Measurements from ENCODE around the gene KDM1B. TPM values are rescaled to one million over a fixed set of nuclear protein-coding genes. Genes with fewer than 3 reads are reported as not detected.

The KDM1B gene, protein sequence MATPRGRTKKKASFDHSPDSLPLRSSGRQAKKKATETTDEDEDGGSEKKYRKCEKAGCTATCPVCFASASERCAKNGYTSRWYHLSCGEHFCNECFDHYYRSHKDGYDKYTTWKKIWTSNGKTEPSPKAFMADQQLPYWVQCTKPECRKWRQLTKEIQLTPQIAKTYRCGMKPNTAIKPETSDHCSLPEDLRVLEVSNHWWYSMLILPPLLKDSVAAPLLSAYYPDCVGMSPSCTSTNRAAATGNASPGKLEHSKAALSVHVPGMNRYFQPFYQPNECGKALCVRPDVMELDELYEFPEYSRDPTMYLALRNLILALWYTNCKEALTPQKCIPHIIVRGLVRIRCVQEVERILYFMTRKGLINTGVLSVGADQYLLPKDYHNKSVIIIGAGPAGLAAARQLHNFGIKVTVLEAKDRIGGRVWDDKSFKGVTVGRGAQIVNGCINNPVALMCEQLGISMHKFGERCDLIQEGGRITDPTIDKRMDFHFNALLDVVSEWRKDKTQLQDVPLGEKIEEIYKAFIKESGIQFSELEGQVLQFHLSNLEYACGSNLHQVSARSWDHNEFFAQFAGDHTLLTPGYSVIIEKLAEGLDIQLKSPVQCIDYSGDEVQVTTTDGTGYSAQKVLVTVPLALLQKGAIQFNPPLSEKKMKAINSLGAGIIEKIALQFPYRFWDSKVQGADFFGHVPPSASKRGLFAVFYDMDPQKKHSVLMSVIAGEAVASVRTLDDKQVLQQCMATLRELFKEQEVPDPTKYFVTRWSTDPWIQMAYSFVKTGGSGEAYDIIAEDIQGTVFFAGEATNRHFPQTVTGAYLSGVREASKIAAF
- 10 to 100 TPM in 1 of 2 experiments, 1 to 10 TPM in 1; 8.9 to 10.5 TPM for total RNA-seq

DNA sequence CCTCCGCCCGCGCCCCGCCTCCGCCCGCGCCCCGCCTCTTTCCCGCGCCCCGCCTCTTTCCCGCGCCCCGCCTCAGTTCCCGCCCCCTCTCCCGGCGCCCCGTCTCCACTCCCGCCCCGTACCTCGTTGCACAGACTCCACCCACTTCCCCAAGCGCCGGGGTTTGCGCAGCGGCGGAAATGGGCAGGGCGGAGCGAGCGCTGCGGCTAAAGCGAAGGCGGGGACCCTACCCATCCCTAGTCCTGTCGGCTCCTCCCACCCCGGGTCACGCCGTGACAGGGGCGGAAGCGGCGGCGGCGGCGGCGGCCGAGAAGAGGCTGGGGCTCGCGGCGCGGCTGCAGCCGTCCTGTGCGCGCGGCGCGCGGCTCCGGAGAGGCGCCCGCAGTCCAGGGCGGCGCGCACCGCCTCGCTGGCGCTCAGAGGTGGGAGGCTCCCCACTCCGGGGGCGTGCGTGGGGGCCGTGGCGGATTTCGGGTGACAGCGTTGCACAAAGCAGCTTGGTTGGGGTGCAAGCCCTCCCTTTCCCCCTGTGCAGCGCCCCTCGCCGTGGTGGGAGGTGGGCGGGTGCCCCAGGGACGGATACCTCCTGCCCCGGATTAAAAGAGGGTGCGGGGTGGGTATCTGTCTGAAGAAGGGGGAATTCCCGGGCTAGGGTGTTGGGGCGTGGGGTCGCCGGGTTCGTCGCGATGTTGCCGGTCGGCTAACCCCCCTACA lies at the start of gene KDM1B:
Gene KDM1B, plus strand, starts transcription at position 273 of the 714 bp plus-strand sequence. CDS start 4,474 bp downstream, outside the sequence.
- ChIA-PET CTCF (interaction anchor here (1.0 to 1.3 kb wide), 2 partner anchors 522 to 1741 kb away, joined by 3 read pairs; no protein-coding TSS in a partner anchor), POLR2A (interaction anchor here (0.6 kb wide), 1 partner anchor 346 kb away, joined by 4 read pairs; no protein-coding TSS in a partner anchor)
- Mint-ChIP-seq H3K9me3 (no peaks in the 10 kb centered on the region), H3K4me3 (peak within 1 kb of the TSS; percentile 98), H3K36me3 (ENCODE audit: low read depth) (peaks cover 8% of the 10 kb centered on the region), H3K27ac (peak within 1 kb of the TSS; percentile 96), H3K4me1 (peaks cover 27% of the 10 kb centered on the region), H3K27me3 (no peaks in the 10 kb centered on the region)
- DNase-seq, result peak; percentile 98

DNA sequence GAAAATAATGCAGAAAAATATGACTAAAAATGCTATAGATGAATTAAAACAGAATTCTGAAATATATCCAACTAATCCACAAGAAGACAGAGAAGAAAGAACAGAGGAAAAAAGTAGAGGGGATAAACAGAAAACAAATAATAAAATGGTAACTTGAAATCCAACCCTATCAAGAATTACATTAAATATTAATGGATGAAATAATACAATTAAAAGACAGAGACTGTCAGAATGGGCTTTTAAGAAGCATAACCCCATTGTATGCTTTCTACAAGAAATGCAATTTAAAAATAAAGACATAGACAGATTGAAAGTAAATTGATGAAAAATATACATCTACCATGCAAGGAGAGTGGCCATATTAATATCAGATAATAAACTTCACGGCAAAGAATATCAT lies 48.2 kb upstream of the KDM1B start:
- no peaks in the 10 kb centered on the region for H3K4me1 Mint-ChIP-seq
- DNase-seq, result no peak
- H3K4me3 Mint-ChIP-seq, result no peak overlapping the region
- ChIA-PET POLR2A (no interaction called here), CTCF (interaction anchor here (0.6 kb wide), 1 partner anchor 165 kb away, joined by 3 read pairs; no protein-coding TSS in a partner anchor)
- H3K36me3 Mint-ChIP-seq (ENCODE audit: low read depth), result no peaks in the 10 kb centered on the region
- H3K27me3 Mint-ChIP-seq, result peaks cover 45% of the 10 kb centered on the region
- peaks cover 5% of the 10 kb centered on the region for H3K9me3 Mint-ChIP-seq
- no peak overlapping the region for H3K27ac Mint-ChIP-seq

DNA sequence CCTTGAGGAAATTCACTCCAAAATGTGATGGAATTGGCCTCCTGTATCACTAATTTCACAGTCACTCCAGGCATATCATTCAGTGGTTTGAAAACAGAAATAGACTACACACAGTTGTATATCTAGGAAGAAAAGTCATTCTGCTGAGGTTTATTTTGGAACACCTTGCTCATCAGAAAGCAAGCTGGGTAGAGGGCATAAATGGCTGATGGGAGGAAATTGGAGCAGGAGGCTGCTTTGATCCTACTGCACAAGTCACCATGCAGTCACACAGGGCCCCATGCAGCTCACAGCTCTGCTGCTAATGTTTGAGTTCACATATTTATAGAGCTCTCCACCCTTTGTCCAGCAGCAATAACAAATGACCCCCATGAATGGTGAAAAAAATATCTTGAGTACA lies 45.1 kb upstream of the KDM1B start:
- Mint-ChIP-seq H3K4me3 (no peak overlapping the region), H3K27ac (no peak overlapping the region), H3K4me1 (peaks cover 5% of the 10 kb centered on the region), H3K9me3 (peaks cover 5% of the 10 kb centered on the region), H3K27me3 (peaks cover 49% of the 10 kb centered on the region), H3K36me3 (ENCODE audit: low read depth) (no peaks in the 10 kb centered on the region)
- POLR2A ChIA-PET, result no interaction called here
- CTCF ChIA-PET, result interaction anchor here (0.7 kb wide), 1 partner anchor 235 kb away, joined by 4 read pairs; no protein-coding TSS in a partner anchor
- no peak for DNase-seq

DNA sequence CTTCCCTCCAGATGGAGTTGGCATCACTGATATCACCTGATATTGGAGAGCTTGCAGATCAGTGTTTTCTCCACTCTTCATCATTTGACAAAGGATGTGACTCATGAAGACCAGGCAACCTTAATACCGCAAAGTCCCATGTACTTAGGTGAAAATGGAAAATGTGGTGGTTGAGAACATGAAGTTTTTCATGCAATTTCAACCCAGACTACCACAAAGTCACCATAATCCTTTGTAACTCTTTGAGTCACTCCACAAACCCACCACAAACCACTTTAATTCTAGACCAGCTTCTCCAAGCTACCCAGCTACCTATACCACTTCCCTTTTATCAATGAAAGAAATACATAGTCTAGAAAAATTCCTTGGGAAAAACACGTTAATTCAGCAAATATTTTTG lies 39.9 kb upstream of the KDM1B start:
- Mint-ChIP-seq H3K36me3 (ENCODE audit: low read depth) (no peaks in the 10 kb centered on the region), H3K4me3 (no peak overlapping the region), H3K9me3 (no peaks in the 10 kb centered on the region), H3K27me3 (peaks cover 64% of the 10 kb centered on the region), H3K4me1 (peaks cover 13% of the 10 kb centered on the region), H3K27ac (no peak overlapping the region)
- DNase-seq, result peak; percentile 31
- CTCF ChIA-PET, result interaction anchor here (1.4 kb wide), 1 partner anchor 12 kb away, joined by 6 read pairs; no protein-coding TSS in a partner anchor
- POLR2A ChIA-PET, result no interaction called here

DNA sequence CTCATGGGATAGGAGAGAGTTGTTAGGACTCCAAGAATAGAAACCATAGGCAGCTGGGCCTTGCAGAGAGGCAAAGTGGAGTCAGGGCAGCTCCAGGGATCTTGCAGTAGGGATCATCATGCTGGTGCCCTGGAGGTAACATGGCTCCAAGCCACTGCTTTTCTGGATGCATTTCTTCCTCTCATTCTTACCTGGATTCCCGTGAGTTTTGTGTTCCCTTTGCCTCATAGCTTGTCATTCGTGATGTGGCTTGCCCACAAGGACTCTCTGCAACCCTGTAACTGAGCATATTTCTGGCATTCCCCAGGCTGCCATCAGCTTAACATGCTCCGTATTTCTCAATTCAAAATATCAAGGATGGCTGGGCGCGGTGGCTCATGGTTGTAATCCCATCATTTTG lies 38.1 kb upstream of the KDM1B start:
- POLR2A ChIA-PET, result no interaction called here
- no peak overlapping the region for H3K27ac Mint-ChIP-seq
- H3K9me3 Mint-ChIP-seq, result no peaks in the 10 kb centered on the region
- DNase-seq, result no peak
- no peaks in the 10 kb centered on the region for H3K36me3 Mint-ChIP-seq (ENCODE audit: low read depth)
- H3K4me1 Mint-ChIP-seq, result peaks cover 15% of the 10 kb centered on the region
- peaks cover 63% of the 10 kb centered on the region for H3K27me3 Mint-ChIP-seq
- CTCF ChIA-PET, result interaction anchor here (1.1 kb wide), 1 partner anchor 132 kb away, joined by 3 read pairs; no protein-coding TSS in a partner anchor
- H3K4me3 Mint-ChIP-seq, result no peak overlapping the region

DNA sequence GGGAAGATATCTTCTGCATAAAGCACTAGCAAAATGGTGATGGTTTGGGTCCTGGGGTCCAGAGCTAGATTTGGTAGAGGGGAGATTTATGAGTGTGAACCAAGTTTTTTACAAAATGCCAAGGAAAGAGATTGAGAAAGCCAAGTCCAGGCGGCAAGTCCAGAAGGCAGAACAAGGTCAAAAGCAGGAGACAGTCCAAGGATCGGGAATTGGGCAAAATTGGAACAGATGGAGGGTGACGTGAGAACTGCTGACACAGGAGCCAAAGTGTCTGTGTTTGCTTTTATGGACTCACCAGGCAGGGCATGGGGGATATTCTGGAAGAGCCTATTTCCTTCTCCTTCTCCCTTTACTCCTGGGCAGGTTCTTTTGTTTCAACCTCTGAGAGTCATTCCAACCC lies 36.9 kb upstream of the KDM1B start:
- H3K4me3 Mint-ChIP-seq, result no peak overlapping the region
- ChIA-PET CTCF (interaction anchor here (0.6 kb wide), 1 partner anchor 19 kb away, joined by 4 read pairs; no protein-coding TSS in a partner anchor), POLR2A (no interaction called here)
- no peaks in the 10 kb centered on the region for H3K36me3 Mint-ChIP-seq (ENCODE audit: low read depth)
- DNase-seq, result no peak
- H3K27ac Mint-ChIP-seq, result no peak overlapping the region
- peaks cover 22% of the 10 kb centered on the region for H3K4me1 Mint-ChIP-seq
- peaks cover 59% of the 10 kb centered on the region for H3K27me3 Mint-ChIP-seq
- no peaks in the 10 kb centered on the region for H3K9me3 Mint-ChIP-seq

DNA sequence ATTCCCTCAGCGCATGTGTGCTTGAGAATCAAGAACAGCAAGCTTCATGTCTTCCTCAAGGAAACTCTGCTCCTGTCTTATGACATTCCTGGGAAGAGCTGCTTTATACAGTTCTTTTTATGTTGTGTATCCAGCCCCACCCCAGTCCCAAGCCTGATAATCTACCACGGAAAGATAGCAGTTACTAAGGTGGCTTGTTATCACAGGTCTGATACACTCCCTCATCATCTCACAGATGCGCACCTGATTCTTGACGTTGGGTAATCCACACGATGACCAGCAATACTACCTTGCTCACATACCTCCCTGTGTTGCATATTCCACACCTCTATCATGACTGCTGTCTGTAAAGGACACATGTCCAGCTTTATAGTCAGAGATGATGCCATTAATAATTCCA lies 36.0 kb upstream of the KDM1B start:
- CTCF ChIA-PET, result no interaction called here
- Mint-ChIP-seq H3K9me3 (no peaks in the 10 kb centered on the region), H3K4me3 (no peak overlapping the region), H3K27me3 (peaks cover 56% of the 10 kb centered on the region), H3K36me3 (ENCODE audit: low read depth) (no peaks in the 10 kb centered on the region), H3K4me1 (peaks cover 22% of the 10 kb centered on the region), H3K27ac (no peak overlapping the region)
- POLR2A ChIA-PET, result no interaction called here
- DNase-seq, result no peak

DNA sequence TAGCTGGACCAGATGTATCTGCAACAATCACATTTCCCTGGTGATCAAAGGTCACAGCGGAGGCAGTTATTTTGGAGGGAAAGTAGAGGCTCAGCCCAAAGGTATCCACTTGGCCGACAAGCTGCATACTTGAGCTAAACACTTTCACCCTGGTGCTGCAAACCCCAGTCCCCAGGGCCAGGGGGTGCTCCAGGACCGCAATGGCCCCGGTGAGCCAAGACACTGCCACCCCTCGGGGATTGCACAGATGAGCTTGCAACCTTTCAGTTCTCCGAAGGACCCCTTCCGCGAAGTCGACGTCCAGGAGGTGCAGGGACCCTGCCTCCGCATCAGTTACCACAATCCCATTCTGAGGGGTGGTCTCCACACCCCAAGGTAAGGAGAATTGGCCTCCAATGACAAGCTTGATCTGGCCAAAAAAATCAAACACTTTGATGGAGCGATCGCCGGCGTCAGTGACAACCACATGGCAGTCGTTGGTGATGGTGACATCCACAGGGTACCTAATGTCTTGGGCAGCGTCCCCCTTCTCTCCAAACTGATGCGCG lies 33.6 kb upstream of the KDM1B start:
- peaks cover 12% of the 10 kb centered on the region for H3K4me1 Mint-ChIP-seq
- no peak overlapping the region for H3K27ac Mint-ChIP-seq

DNA sequence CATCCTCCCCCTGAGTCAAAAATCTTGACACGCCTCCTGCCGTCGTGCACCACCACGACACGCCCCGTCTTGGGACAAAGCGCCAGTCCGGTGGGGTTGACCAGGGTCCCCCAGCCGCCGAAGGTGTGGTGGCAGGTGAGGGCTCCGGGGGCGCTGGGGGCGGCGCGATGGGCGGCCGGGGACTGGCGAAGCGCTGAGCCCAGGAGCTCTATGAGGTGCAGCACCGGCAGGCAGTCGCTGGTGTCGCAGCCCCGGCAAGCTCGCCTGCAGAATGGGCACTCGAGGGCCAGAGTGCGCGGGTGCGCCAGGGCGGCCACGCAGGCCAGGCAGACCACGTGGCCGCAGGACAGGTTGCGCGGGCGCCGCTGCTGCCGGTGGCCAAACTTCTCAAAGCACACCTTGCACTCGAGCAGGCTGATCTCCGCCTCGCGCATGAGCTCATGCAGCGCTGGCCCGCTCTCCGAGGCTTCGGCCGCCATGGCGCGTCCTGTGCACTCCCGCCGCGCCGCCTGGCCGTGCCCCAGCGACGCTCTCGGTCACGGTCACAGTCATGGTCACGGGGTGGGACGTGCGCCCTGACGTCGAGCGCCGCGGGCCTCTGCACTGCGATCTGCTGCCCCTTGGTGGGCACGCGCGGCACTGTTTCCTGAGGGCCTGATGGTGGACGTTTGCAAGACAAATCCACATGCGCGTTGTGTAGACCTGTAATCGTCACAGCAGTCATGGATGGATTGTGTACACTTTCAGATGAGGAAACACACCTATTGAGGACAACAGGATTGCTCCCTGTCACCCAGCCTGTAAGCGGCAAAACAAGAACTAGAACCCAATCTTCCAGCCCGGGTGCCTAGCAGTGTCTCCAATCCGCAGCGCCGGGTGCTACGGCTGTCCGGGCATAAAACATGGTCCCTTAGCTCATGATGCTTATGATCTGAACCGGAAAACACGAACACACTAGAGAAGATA lies 32.8 kb upstream of the KDM1B start, which contains the start of gene NHLRC1:
Gene NHLRC1, minus strand, starts transcription at position 550 of the 966 bp plus-strand sequence. Its CDS starts 71 bp downstream, at position 479.
- DNase-seq, result peak; percentile 69
- ChIA-PET POLR2A (interaction anchor here (0.5 kb wide), 1 partner anchor 66 kb away, joined by 3 read pairs; no protein-coding TSS in a partner anchor), CTCF (interaction anchor here (1.7 to 2.0 kb wide), 2 partner anchors 23 to 135 kb away, joined by 3 to 6 read pairs; partner anchors contain the start of gene KIF13A)

More for the DNA sequence above, 33.6 kb upstream of the KDM1B start:
- Mint-ChIP-seq H3K9me3 (no peaks in the 10 kb centered on the region), H3K36me3 (ENCODE audit: low read depth) (no peaks in the 10 kb centered on the region), H3K4me3 (peak overlapping the region; percentile 21), H3K27me3 (peaks cover 58% of the 10 kb centered on the region)
- ChIA-PET POLR2A (no interaction called here), CTCF (interaction anchor here (2.0 kb wide), 1 partner anchor 24 kb away, joined by 6 read pairs; no protein-coding TSS in a partner anchor)
- DNase-seq, result no peak

DNA sequence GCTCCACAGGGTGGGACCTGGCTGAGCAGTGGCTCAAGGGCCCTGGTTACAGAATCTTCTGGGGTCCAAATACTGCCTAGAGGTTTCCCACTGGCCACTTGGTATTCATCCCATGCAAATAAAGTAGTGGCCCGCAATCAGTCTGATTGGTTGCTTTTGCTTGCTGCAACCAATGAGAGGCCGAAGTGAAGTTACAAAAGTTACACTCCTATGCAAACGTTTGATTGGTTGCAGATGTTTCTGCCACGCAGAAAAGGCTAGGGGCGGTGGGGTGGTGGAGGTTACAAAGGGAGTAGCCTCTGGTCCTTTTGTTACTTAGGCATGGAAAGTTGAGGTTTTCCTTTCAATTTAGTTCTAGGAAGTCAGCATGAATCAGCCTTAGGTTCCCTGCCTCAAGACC lies 29.1 kb upstream of the KDM1B start:
- no peak overlapping the region for H3K4me3 Mint-ChIP-seq
- H3K4me1 Mint-ChIP-seq, result peaks cover 12% of the 10 kb centered on the region
- ChIA-PET CTCF (no interaction called here), POLR2A (no interaction called here)
- DNase-seq, result no peak
- no peak overlapping the region for H3K27ac Mint-ChIP-seq
- no peaks in the 10 kb centered on the region for H3K36me3 Mint-ChIP-seq (ENCODE audit: low read depth)
- peaks cover 25% of the 10 kb centered on the region for H3K27me3 Mint-ChIP-seq
- H3K9me3 Mint-ChIP-seq, result no peaks in the 10 kb centered on the region

More for the DNA sequence above, 32.8 kb upstream of the KDM1B start, which contains the start of gene NHLRC1:
- H3K4me1 Mint-ChIP-seq, result peaks cover 12% of the 10 kb centered on the region
- no peaks in the 10 kb centered on the region for H3K9me3 Mint-ChIP-seq
- H3K36me3 Mint-ChIP-seq (ENCODE audit: low read depth), result no peaks in the 10 kb centered on the region
- H3K4me3 Mint-ChIP-seq, result peak within 1 kb of the TSS; percentile 57
- peaks cover 54% of the 10 kb centered on the region for H3K27me3 Mint-ChIP-seq
- H3K27ac Mint-ChIP-seq, result no peak within 1 kb of the TSS

DNA sequence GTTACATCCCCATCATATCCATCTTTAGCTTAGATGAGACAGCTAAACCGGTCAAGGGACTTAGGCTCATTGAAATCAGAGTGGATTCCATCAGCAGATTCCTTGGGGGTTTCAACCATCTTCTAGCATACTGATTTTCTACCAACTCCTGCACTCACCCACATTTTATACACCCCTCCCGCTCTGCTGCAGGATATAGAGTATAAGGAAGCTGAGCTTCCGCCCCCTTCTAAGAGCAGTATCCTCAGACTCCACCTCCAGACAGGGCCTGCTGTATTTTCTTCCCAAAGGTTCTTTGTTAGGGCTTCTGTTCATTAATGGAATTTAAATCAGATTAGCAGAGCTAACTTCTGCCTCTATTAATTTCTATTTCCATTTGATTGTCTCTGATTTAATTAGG lies 22.9 kb upstream of the KDM1B start:
- H3K4me3 Mint-ChIP-seq, result no peak overlapping the region
- peaks cover 7% of the 10 kb centered on the region for H3K4me1 Mint-ChIP-seq
- ChIA-PET POLR2A (no interaction called here), CTCF (interaction anchor here (0.6 to 0.9 kb wide), 2 partner anchors 40 to 1015 kb away, joined by 3 to 4 read pairs; no protein-coding TSS in a partner anchor)
- H3K9me3 Mint-ChIP-seq, result no peaks in the 10 kb centered on the region
- DNase-seq, result no peak
- H3K36me3 Mint-ChIP-seq (ENCODE audit: low read depth), result peaks cover 4% of the 10 kb centered on the region
- H3K27ac Mint-ChIP-seq, result no peak overlapping the region
- H3K27me3 Mint-ChIP-seq, result no peaks in the 10 kb centered on the region

Measured in activated CD4-positive, alpha-beta T cell treated with anti-CD3 and anti-CD28 coated beads, Interleukin-2, amount 10 ng/mL, durations not matched to agents 7 days and 5 days (primary cell).